H9 (cell line): ENCODE results near the gene ZRANB1. TPM values are rescaled to one million over a fixed set of nuclear protein-coding genes. Genes with fewer than 3 reads are reported as not detected.

Experiments used
- DNase-seq: peaks from one replicate; pipeline ENCODE4 v3.0.0-alpha.2; 2017
- H2AFZ ChIP-seq: one replicate; pipeline ENCODE4 v1.6.1; 2013; ENCODE audit warnings: mild to moderate bottlenecking, low read length, control low read depth, moderate library complexity
- H2AK5ac ChIP-seq: 2 replicates; pipeline ENCODE4 v1.6.1; 2013; ENCODE audit warnings: low read length, control low read depth, mixed read lengths; ENCODE audit not compliant: insufficient read length
- H2BK120ac ChIP-seq: one replicate; pipeline ENCODE4 v1.6.1; 2013; ENCODE audit warnings: low read depth, mild to moderate bottlenecking, low read length, control low read depth, inconsistent platforms; ENCODE audit not compliant: poor library complexity, severe bottlenecking
- H2BK12ac ChIP-seq: 2 replicates; pipeline ENCODE4 v1.6.1; 2013; ENCODE audit warnings: low read length, control low read depth, mixed read lengths, low read depth; ENCODE audit not compliant: insufficient read length
- H2BK15ac ChIP-seq: 2 replicates; pipeline ENCODE4 v1.6.1; 2013; ENCODE audit warnings: low read depth, low read length, control low read depth
- H2BK20ac ChIP-seq: one replicate; pipeline ENCODE4 v1.6.1; 2013; ENCODE audit warnings: low read depth, mild to moderate bottlenecking, low read length, control low read depth, inconsistent platforms; ENCODE audit not compliant: poor library complexity, severe bottlenecking
- H2BK5ac ChIP-seq: 2 replicates; pipeline ENCODE4 v1.6.1; 2013; ENCODE audit warnings: low read length, control low read depth, mixed read lengths; ENCODE audit not compliant: insufficient read length
- H3K14ac ChIP-seq: 2 replicates; pipeline ENCODE4 v1.6.1; 2013; ENCODE audit warnings: low read length, control low read depth; ENCODE audit not compliant: insufficient read depth
- H3K18ac ChIP-seq: 2 replicates; pipeline ENCODE4 v1.6.1; 2013; ENCODE audit warnings: low read depth, mild to moderate bottlenecking, mixed read lengths, low read length, control low read depth; ENCODE audit not compliant: insufficient read length
- H3K23ac ChIP-seq: 2 replicates; pipeline ENCODE4 v1.6.1; 2013; ENCODE audit warnings: low read length, control low read depth, mixed read lengths, low read depth; ENCODE audit not compliant: insufficient read length
- H3K23me2 ChIP-seq: 2 replicates; pipeline ENCODE4 v1.6.1; 2013; ENCODE audit warnings: low read depth, mild to moderate bottlenecking, mixed read lengths, low read length, control low read depth; ENCODE audit not compliant: insufficient read length, poor library complexity, severe bottlenecking
- H3K27ac ChIP-seq: 2 replicates; pipeline ENCODE4 v1.5.1; 2013; ENCODE audit warnings: low read length, control low read depth, mixed read lengths, low read depth; ENCODE audit not compliant: insufficient read length
- H3K27me3 ChIP-seq: 2 replicates; pipeline ENCODE4 v1.6.1; 2013; ENCODE audit warnings: low read length, control low read depth, inconsistent platforms; ENCODE audit not compliant: insufficient read depth
- H3K4ac ChIP-seq: 2 replicates; pipeline ENCODE4 v1.6.1; 2013; ENCODE audit warnings: low read depth, mild to moderate bottlenecking, control low read depth, inconsistent platforms, low read length, moderate library complexity
- H3K4me1 ChIP-seq: 2 replicates; pipeline ENCODE4 v1.6.1; 2013; ENCODE audit warnings: low read length, control low read depth, inconsistent platforms; ENCODE audit not compliant: insufficient read depth
- H3K4me2 ChIP-seq: 2 replicates; pipeline ENCODE4 v1.6.1; 2013; ENCODE audit warnings: low read length, control low read depth, mixed read lengths; ENCODE audit not compliant: insufficient read length, insufficient read depth
- H3K56ac ChIP-seq: 2 replicates; pipeline ENCODE4 v1.6.1; 2013; ENCODE audit warnings: low read depth, mild to moderate bottlenecking, mixed read lengths, low read length, control low read depth; ENCODE audit not compliant: insufficient read length
- H3K79me1 ChIP-seq: 2 replicates; pipeline ENCODE4 v1.6.1; 2013; ENCODE audit warnings: low read depth, mild to moderate bottlenecking, moderate library complexity, low read length, control low read depth, inconsistent platforms; ENCODE audit not compliant: insufficient read depth, poor library complexity, severe bottlenecking
- H3K79me2 ChIP-seq: 2 replicates; pipeline ENCODE4 v1.6.1; 2013; ENCODE audit warnings: low read length, control low read depth, inconsistent platforms; ENCODE audit not compliant: insufficient read depth
- H3K9ac ChIP-seq: 2 replicates; pipeline ENCODE4 v1.6.1; 2013; ENCODE audit warnings: low read length, control low read depth, mixed read lengths; ENCODE audit not compliant: insufficient read length; ENCODE audit errors: extremely low read depth
- H3K9me3 ChIP-seq: one replicate; pipeline ENCODE4 v1.6.1; 2013; ENCODE audit warnings: low read depth, low read length, inconsistent platforms; ENCODE audit not compliant: control insufficient read depth
- H3T11ph ChIP-seq: one replicate; pipeline ENCODE4 v1.6.1; 2013; ENCODE audit warnings: mild to moderate bottlenecking, low read length, control low read depth, inconsistent platforms
- H4K20me1 ChIP-seq: one replicate; pipeline ENCODE4 v1.6.1; 2013; ENCODE audit not compliant: control insufficient read depth, insufficient read length, insufficient read depth
- H4K5ac ChIP-seq: 2 replicates; pipeline ENCODE4 v1.6.1; 2013; ENCODE audit warnings: low read depth, mild to moderate bottlenecking, mixed read lengths, low read length, control low read depth; ENCODE audit not compliant: insufficient read length
- H4K8ac ChIP-seq: replicated peaks from 2 replicates; pipeline ENCODE4 v1.6.1; 2013; ENCODE audit warnings: low read length, control low read depth, mixed read lengths, low read depth; ENCODE audit not compliant: insufficient read length
- H4K91ac ChIP-seq: 2 replicates; pipeline ENCODE4 v1.6.1; 2013; ENCODE audit warnings: low read depth, mild to moderate bottlenecking, moderate library complexity, mixed read lengths, low read length, control low read depth; ENCODE audit not compliant: insufficient read length
- H3K27ac Mint-ChIP-seq, 3 experiments: 2 replicates in 2 of 3; 3 replicates in 1 of 3; pipeline ENCODE4 v1.8.0; 2020 to 2021; ENCODE audit warnings: mixed read lengths in 3 of 3, mild to moderate bottlenecking in 1 of 3, moderate library complexity in 1 of 3
- H3K27me3 Mint-ChIP-seq: 2 replicates; pipeline ENCODE4 v1.8.0; 2021; ENCODE audit warnings: low read depth, mild to moderate bottlenecking, moderate library complexity, mixed read lengths
- H3K36me3 Mint-ChIP-seq, 3 experiments: 2 replicates in 2 of 3; 3 replicates in 1 of 3; pipeline ENCODE4 v1.8.0; 2020 to 2021; ENCODE audit warnings: low read depth in 3 of 3, mixed read lengths in 3 of 3; ENCODE audit not compliant: insufficient read depth in 1 of 3
- H3K4me1 Mint-ChIP-seq, 2 experiments: 2 replicates each; pipeline ENCODE4 v1.8.0; 2020; ENCODE audit warnings: mixed read lengths in 2 of 2
- H3K4me3 Mint-ChIP-seq, 2 experiments: 2 replicates in 1 of 2; 3 replicates in 1 of 2; pipeline ENCODE4 v1.8.0; 2020 to 2021; ENCODE audit warnings: mild to moderate bottlenecking in 2 of 2, mixed read lengths in 2 of 2, moderate library complexity in 1 of 2
- H3K9me3 Mint-ChIP-seq, 2 experiments: 2 replicates in 1 of 2; 3 replicates in 1 of 2; pipeline ENCODE4 v1.8.0; 2020; ENCODE audit warnings: mild to moderate bottlenecking in 2 of 2, mixed read lengths in 2 of 2, moderate library complexity in 1 of 2
- CTCF ChIP-seq: fragments of 200-600 bp; sonication (generic); conservative IDR thresholded peaks from 3 replicates; pipeline ENCODE4 v1.8.0; 2021; ENCODE audit warnings: antibody characterized with exemption, mild to moderate bottlenecking
- WGBS: extraction: QIAGEN DNeasy Blood & Tissue Kit; methylation state at CpG from one replicate; pipeline ENCODE4 v1.1.7; 2013; ENCODE audit warnings: missing lambda C conversion rate, low lambda C conversion rate, mixed read lengths; ENCODE audit not compliant: insufficient read length; ENCODE audit errors: extremely low coverage; 5-methylcytosine and 5-hydroxymethylcytosine counted together
- total RNA-seq: library from RNA; stranded (reverse); gene quantifications from 2 replicates; pipeline ENCODE4 v1.2.1, GENCODE V29; 2021

The ZRANB1 gene
- total RNA-seq, 1 experiment from 2014 or later, result 17.4 TPM

- Mint-ChIP-seq H3K27ac (peak overlapping the region in 2 of 3 experiments; percentile 5 to 85; a peak in 3 of 7 replicates), H3K9me3 (no peaks in the 10 kb centered on the region), H3K36me3 (peaks cover 43 to 80% (median 74%) of the 10 kb centered on the region in 3 experiments; a peak in 6 of 7 replicates), H3K4me1 (peaks cover 67 to 76% of the 10 kb centered on the region in 2 experiments), H3K27me3 (no peaks in the 10 kb centered on the region), H3K4me3 (no peak overlapping the region)
- Histone ChIP-seq H3K14ac (no peak overlapping the region), H2BK12ac (no peak overlapping the region), H4K20me1 (no peaks in the 10 kb centered on the region), H3K27me3 (no peaks in the 10 kb centered on the region), H3K23me2 (no peaks in the 10 kb centered on the region), H3K79me2 (peaks cover 41% of the 10 kb centered on the region; the same call in 1 of the 2 replicates), H3K9me3 (no peaks in the 10 kb centered on the region), H3K56ac (no peak overlapping the region), H2AK5ac (no peak overlapping the region), H4K8ac (no peak overlapping the region), H2BK120ac (no peak overlapping the region), H3K79me1 (peaks cover 13% of the 10 kb centered on the region), H3K9ac (no peak overlapping the region), H3K4me1 (peaks cover 13% of the 10 kb centered on the region), H2AFZ (no peak overlapping the region), H4K5ac (no peak overlapping the region), H3K18ac (no peak overlapping the region), H3T11ph (no peak overlapping the region), H2BK20ac (no peak overlapping the region), H3K27ac (no peak overlapping the region), H3K4ac (no peak overlapping the region), H2BK15ac (no peak overlapping the region), H3K23ac (no peak overlapping the region), H3K4me2 (no peak overlapping the region), H2BK5ac (no peak overlapping the region), H4K91ac (no peak overlapping the region)
- DNase-seq, result no peak
- WGBS, result no CpG with 5 or more reads among the region's 11 CpGs
- no peak for TF ChIP-seq CTCF
These were observed 93.2 kb downstream of the ZRANB1 start for GRCh38 chr10:125035136-125035535.
